Muscle of back (tissue), 11 donors: ENCODE measurements around the gene SLC10A7. TPM values are rescaled to one million over a fixed set of nuclear protein-coding genes. Genes with fewer than 3 reads are reported as not detected.
A peak's percentile ranks its signal among the peaks of the same experiment; 100 is the strongest.
"Not testable (repeated sequence)": the region's sequence is repeated elsewhere in the genome, so short reads cannot be mapped to it uniquely, and the experiment has no call there.

Experiments
- DNase-seq, 3 donors: peaks; one replicate each; pipeline versions ENCODE4 v3.0.0 to v3.0.0-alpha.2; 2013
- polyA plus RNA-seq, 10 donors: library from polyadenylated mRNA; unstranded; fragments of 120-200 nt; gene quantifications; one replicate each; pipeline ENCODE4 v1.2.1, GENCODE V29; 2013; ENCODE audit not compliant: insufficient read length in 10 of 10

Gene SLC10A7
- polyA plus RNA-seq, 10 donors = 6.6 to 9.8 (median 8.0) TPM

GRCh38 chr4:146359771-146360170 lies 162.0 kb downstream of the SLC10A7 start:
- DNase-seq = no peak

GRCh38 chr4:146350114-146350513 lies 171.6 kb downstream of the SLC10A7 start:
- not testable (repeated sequence) for DNase-seq

- no peak for DNase-seq
Measured at GRCh38 chr4:146349306-146349705, 172.4 kb downstream of the SLC10A7 start.

GRCh38 chr4:146347822-146348221 lies 173.9 kb downstream of the SLC10A7 start:
- DNase-seq = no peak

- no peak for DNase-seq
Measured at GRCh38 chr4:146346276-146346675, 175.5 kb downstream of the SLC10A7 start.

GRCh38 chr4:146343776-146344175 lies 178.0 kb downstream of the SLC10A7 start:
- DNase-seq = no peak

- no peak for DNase-seq
Measured at GRCh38 chr4:146343199-146343598, 178.5 kb downstream of the SLC10A7 start.

- peak in 2 of 3 donors; percentile 43 to 45 for DNase-seq
Measured at GRCh38 chr4:146342600-146343192, 179.0 kb downstream of the SLC10A7 start.

GRCh38 chr4:146340798-146341197 lies 180.9 kb downstream of the SLC10A7 start:
- DNase-seq = peak in 1 of 3 donors; percentile 10

- DNase-seq = peak in 1 of 3 donors; percentile 7
Measured at GRCh38 chr4:146338512-146338911, 183.2 kb downstream of the SLC10A7 start.

- no peak for DNase-seq
Measured at GRCh38 chr4:146336410-146336807, 185.3 kb downstream of the SLC10A7 start.

GRCh38 chr4:146335763-146336409 lies 185.9 kb downstream of the SLC10A7 start:
- no peak for DNase-seq

- DNase-seq = peak in 2 of 3 donors; percentile 18 to 55
Measured at GRCh38 chr4:146334862-146335449, 186.8 kb downstream of the SLC10A7 start.

GRCh38 chr4:146333895-146334262 lies 187.9 kb downstream of the SLC10A7 start:
- DNase-seq = no peak

- DNase-seq = peak in 1 of 3 donors; percentile 46
Measured at GRCh38 chr4:146333187-146333894, 188.4 kb downstream of the SLC10A7 start.

- DNase-seq = no peak
Measured at GRCh38 chr4:146330392-146330791, 191.3 kb downstream of the SLC10A7 start.

- peak in 1 of 3 donors; percentile 67 for DNase-seq
Measured at GRCh38 chr4:146329050-146329716, 192.6 kb downstream of the SLC10A7 start.

- DNase-seq = no peak
Measured at GRCh38 chr4:146327859-146328650, 193.7 kb downstream of the SLC10A7 start.

- DNase-seq = no peak
Measured at GRCh38 chr4:146318894-146319293, 202.8 kb downstream of the SLC10A7 start.

GRCh38 chr4:146317783-146318182 lies 204.0 kb downstream of the SLC10A7 start:
- DNase-seq = no peak

- no peak for DNase-seq
Measured at GRCh38 chr4:146315184-146315583, 206.6 kb downstream of the SLC10A7 start.
